Midbrain (tissue), 1 donor: ENCODE data around the gene USP34.

Experiments used
- DNase-seq: peaks from one replicate; lab custom pipeline; 2025; lab: John Stamatoyannopoulos, UW

USP34 gene

DNA sequence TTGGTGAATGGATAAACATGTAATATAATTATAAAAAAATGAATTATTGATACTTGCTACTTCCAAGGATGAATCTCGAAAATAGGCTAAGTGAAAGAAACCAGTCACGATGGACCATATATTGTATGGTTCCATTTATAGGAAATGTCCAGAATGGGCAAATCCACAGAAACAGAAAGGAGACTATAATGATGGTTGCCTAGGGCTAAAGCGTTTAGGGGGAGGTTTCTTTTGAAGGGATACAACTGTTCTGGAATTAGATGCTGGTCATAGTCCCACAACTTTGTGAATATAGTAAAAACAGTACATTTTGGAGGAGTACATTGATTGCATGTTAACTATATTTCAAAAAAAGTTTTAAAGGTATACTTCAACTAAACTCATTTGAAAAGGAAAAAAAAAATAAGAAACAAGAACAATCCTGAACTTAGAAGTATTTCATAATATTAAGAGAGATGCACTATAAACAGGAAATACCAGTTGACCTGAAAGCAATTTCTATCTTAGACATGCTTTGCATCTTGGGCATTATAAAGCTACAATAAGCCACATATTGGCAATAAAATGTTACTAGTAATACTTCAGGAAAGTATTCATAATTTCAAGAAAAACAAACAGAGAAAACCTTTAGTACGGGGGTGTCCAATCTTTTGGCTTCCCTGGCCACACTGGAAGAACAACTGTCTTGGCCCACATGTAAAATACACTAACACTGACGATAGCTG is 178.9 kb downstream of the USP34 start:
- DNase-seq = no peak

- DNase-seq = no peak
Measured at GRCh38 chr2:61288070-61288841, 182.6 kb downstream of the USP34 start.

DNA sequence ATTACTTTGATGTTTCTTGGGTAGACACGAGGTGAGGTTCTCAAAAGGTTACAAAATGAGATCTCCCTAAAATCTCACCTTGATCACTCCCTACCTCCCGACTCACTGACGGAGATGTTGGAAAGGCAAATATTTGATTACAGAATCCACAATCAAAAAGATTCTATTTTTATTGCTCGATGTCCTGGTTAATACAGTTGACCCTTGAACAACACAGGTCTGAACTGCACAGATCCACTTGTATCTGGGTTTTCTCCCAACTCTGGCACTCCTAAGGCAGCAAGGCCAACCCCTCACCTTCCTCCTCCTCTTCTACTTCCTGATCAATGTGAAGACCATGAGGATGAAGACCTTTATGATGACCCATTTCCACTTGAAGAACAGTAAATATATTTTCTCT is 183.6 kb downstream of the USP34 start:
- DNase-seq = no peak

GRCh38 chr2:61283443-61284160 is 187.3 kb downstream of the USP34 start:
- DNase-seq = no peak

DNA sequence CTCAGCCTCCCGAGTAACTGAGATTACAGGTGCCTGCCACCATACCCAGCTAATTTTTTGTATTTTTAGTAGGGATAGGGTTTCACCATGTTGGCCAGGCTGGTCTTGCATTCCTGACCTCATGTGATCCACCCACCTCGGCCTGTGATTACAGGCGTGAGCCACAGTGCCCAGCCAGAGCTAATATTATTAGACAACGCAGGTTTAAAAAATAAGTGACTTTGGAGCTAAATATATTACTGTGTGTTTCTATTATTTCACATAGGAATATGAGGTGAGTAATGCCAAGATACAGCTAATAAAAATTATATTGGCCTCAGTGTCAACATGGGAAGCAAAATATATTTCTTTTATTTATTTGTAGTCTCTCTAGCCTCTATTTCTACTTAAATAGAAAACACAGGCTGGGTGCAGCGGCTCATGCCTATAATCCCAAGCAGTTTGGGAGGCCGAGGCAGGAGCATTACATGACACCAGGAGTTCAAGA is 188.7 kb downstream of the USP34 start:
- no peak for DNase-seq

DNA sequence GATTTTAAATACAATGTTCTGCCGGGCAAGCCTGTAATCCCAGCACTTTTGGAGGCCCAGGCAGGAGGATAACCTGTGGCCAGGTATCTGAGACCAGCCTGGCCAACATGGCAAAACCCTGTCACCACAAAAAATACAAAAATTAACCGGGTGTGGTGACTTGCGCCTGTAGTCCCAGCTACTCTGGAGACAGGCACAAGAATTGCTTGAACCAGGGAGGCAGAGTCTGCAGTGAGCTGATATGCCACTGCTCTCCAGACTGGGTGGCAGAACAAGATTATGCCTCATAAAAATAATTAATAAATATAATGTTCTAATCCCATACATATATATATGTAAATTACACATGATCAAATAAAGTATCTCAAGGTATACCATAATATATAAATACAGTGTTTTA is 189.6 kb downstream of the USP34 start:
- DNase-seq = no peak

DNA sequence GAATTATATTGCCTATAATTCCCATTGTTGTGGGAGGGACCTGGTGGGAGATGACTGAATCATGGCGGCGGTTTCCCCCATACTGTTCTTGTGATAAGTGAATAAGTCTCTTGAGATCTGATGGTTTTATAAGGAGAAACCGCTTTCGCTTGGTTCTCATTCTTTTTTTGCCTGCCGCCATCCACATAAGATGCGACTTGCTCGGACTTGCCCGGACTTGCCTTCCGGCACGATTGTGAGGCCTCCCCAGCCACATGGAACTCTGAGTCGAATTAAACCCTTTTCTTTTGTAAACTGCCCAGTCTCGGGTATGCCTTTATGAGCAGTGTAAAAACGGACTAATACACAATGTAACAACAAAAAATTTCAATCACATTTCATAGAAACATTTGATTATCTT is 193.1 kb downstream of the USP34 start:
- no peak for DNase-seq

DNA sequence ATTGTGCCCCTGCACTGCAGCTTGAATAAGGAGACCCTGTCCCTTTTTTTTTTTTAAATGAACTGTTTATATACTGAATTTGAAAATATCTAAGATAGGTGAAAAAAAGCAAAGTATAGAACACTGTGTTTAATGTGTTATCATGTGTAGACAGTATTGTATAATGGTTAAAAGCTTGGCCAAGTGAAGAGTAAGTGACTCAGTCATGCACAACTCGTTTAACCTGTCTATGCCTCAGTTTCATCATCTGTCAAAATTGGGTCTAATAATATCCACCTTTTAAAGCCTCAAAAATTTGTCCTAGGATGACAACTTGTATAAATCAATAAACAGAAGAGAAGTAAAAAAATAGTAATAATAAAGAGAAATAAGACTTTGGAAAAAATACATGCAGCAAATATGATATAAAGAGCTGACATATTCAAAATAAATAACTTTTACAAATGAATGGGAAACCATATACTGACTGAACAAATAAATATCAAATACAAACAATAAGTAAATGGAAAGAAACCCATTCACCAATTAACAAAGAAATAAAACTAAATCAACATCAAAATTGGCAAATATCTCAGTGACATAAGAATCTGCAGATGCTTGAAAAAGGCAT is 195.2 kb downstream of the USP34 start:
- no peak for DNase-seq

DNA sequence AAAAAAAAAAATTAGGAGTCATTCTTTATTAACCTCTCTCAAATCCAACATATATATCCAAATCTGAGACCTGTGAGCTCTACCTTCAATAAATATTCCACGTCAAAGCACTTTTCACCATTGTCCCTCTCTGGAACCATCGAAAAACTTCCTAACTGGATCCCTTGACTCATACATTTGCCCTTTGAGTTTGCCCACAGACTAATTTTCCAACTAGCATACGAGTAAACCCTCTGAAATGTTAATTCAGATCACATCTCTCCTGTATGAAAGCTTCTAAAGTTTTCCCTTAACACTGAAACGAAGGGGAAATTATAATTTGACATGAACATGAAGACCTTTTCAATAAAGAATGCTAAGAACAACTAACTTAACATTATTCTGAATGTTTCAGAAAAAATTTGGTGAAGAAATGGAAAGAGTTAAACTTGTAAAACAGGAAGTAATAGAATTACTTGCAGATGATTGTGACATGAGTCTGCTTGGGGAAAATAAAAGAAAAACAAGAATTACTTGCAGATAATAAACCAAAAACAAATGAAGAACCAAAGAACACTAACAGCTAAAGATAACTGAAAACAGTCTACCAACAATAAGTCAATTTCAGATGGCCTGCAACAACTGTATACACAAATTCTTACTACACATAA is 198.3 kb downstream of the USP34 start:
- no peak for DNase-seq

DNA sequence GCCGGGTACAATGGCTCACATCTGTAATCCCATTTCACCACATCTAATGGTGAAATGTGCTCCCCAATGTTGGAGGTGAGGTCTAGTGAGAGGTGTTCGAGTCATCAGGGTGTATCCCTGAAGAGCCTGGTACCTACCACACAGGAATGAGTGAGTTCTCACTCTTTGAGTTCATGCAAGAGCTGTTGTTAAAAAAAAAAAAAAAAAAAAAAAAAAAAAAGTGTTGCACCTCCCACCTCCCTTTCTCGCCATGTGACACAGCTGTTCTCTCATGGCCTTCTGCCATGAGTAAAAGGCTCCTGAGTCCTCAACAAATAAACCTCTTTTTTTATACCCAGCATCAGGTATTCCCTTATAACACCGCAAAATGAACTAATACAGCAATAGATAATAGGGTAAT is 202.6 kb downstream of the USP34 start:
- no peak for DNase-seq

DNA sequence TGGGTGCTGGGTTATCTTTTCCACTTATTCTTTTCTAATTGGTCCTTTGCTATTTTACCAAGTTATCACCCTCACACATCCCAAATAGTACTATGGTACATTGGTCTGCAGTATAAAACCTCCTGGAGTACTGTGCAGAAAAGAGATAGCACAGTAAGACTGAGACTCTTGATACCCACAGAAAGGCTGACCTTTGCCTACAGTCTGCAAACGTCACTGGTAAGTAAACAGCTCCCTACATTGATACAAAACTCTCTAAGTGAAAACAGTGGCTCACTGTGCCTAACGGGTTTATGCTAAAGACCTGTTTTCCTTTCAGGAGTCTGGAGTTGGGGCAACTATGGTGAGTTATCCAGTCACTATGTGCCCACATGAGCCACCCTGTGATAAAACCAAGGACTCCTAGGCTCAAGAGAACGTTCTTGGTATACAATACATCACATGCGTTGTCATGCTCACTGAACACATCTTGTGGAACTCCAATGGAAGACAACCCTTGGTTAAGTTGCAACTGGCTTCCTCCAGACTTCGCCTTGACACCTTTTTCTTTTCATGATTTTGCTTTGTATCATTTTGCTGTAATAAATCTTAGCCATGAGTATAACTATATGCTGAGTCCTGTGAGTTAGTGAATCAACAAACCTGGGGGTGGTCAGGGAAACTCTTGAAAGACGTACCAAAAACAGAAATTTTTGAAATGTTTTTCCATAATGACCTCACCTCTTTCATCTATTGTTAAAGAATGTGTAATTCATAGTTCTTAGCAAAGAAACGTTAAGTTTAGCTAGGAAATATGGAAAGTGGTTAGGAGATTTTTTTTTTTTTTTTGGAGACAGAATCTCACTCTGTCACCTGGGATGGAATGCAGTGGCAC is 204.0 kb downstream of the USP34 start:
- no peak for DNase-seq

DNA sequence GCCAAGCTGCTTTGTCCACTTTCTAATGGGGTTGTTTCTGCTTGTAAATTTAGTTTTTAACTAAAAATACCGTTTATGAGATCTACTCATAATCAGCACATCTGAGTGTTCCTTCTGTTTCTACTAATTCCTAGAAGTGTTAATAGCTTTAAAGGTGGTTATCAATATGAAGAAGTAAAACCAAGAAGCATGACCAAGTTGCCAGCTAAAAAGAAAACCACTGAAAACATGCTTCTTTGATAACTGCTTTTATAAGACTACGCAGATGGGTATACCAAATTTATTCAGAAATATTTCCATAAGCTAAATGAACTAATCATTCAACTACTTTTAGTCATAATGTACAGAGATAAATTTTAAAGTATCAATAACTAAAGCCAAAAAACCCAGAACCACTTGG is 207.1 kb downstream of the USP34 start:
- DNase-seq = no peak

DNA sequence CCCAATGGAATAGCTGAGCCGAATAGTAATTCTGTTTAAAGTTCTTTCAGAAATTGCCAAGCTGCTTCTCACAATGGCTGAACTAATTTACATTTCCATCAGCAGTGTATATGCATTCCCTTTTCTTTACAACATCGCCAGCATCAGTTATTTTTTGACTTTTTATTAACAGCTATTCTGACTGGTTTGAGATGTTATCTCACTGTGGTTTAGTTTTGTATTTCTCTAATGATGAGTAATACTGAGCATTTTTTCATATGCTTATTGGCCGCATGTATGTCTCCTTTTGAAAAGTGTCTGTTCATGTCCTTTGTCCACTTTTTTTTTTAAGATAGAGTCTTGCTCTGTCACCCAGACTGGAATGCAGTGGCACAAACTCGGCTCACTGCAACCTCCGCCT is 208.2 kb downstream of the USP34 start:
- no peak for DNase-seq

- DNase-seq = no peak
Measured at GRCh38 chr2:61257446-61257845, 213.4 kb downstream of the USP34 start.

- DNase-seq = no peak
Measured at GRCh38 chr2:61255580-61256437, 215.1 kb downstream of the USP34 start.

DNA sequence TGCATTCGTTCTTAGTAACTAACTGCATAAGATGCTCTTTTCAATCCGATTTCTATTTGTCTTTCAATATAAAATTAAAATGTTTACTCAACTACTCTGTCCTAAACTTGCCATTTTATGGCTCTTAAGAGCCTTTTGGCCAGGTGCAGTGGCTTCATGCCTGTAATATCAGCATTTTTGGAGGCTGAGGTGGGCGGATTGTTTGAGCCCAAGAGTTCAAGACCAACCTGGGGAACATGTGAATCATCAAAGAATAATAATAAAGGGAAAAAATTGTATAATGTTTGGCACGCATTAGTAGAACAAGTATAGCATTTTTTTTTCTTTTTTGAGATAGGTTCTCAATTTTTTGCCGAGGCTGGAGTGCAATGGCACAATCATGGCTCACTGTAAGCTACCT is 216.4 kb downstream of the USP34 start:
- DNase-seq = no peak

DNA sequence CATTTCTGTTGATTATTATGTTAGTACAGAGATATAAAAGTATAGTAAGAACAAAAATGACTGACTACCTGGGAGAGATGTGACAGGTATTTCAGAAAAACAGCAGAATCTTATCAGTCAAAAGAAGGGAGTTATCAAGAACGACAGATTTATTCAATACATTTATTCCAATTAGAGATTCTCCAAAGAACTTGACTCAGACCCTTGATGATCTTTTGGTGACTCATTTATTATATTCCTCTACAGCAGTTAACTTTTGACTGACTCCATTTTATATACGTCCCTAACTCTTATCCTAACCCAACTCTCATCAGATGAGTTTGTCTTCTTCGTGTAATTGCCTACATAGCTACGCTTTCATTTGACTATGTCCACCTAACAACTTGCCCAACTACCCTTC is 217.8 kb downstream of the USP34 start:
- no peak for DNase-seq

DNA sequence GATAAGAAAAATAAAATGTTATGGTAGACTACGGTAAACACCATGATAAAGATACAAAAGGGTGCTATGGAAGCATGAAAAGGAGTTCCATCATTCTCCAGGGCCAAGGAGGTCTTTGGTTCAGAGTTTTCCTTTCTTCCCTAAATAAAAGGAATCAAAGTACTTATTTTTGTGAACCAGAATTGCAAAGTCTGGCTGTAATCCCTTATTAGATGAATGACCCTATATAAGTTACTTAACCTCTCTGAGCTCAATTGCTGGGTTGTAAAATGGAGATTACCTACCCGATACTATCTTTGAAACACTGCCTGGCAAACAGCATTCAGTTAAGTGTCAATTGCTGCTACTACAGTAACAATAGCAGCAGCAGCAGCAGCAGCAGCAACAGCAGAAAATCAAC is 218.9 kb downstream of the USP34 start:
- no peak for DNase-seq

DNA sequence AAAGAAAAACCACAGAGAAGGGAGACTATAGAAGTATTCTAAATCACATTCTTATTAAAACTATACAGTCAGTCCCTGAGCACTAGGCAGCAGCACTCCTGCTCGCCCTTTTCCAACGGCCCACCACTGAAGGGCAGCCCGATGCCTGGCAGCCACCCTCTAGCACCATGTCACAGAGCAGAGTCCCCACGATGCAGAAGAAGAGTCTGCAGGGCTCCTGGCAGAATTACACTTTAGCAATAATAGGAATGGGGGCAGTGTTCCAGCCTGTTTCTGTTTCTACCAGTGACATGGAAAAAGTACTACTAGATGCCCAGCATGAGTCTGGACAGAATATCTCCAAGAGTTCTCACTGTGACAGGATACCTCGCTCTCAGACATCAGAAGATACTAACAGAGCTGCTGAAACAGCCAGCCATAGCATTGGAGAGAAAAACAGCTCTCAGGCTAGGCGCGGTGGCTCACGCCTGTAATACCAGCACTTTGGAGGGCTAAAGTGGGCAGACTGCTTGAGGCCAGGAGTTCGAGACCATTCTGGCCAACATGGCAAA is 221.3 kb downstream of the USP34 start:
- no peak for DNase-seq
